Epithelial cell of proximal tubule (primary cell): Measurements from ENCODE around the gene SLC4A8. TPM values are rescaled to one million over a fixed set of nuclear protein-coding genes. Genes with fewer than 3 reads are reported as not detected.

Source experiments
- DNase-seq: peaks from one replicate; pipeline ENCODE4 v3.0.0-alpha.2; 2011; ENCODE audit warnings: low read depth
- H3K4me3 ChIP-seq: 2 replicates; pipeline ENCODE4 v1.5.1; 2011; ENCODE audit warnings: low read depth, mild to moderate bottlenecking, low read length
- total RNA-seq: library from RNA; depleted of rRNA; stranded (reverse); fragments of >200 nt; gene quantifications from 2 replicates; pipeline ENCODE4 v1.2.3, GENCODE V29; 2015
- TF ChIP-seq, protein P1 (sequence below): conservative IDR thresholded peaks from 2 replicates; pipeline ENCODE4 v1.5.1; 2012; ENCODE audit warnings: low read depth, mild to moderate bottlenecking, low read length

The SLC4A8 gene
- total RNA-seq, 1 donor from 2014 or later: 0.86 TPM

DNA sequence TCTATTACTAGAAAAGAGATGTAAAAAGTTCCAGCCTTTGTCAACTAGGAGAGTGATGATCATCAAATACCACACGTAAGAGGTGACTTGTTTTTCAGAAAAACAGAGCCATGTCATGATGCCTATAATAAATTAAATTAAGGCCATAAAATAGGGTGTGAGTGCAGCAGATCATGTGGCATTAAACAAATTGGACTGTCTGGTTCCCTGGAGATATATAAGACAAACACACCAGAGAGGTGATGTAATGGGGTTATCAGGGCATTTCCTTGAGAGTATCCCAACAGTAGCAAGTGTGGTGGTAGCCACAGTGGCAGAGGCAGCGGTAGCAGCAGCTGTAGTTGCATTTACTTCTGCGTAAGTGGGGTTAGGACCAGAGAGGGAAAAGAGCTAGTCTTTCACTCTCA is 18.8 kb upstream of the SLC4A8 start:
- TF ChIP-seq, protein P1, sequence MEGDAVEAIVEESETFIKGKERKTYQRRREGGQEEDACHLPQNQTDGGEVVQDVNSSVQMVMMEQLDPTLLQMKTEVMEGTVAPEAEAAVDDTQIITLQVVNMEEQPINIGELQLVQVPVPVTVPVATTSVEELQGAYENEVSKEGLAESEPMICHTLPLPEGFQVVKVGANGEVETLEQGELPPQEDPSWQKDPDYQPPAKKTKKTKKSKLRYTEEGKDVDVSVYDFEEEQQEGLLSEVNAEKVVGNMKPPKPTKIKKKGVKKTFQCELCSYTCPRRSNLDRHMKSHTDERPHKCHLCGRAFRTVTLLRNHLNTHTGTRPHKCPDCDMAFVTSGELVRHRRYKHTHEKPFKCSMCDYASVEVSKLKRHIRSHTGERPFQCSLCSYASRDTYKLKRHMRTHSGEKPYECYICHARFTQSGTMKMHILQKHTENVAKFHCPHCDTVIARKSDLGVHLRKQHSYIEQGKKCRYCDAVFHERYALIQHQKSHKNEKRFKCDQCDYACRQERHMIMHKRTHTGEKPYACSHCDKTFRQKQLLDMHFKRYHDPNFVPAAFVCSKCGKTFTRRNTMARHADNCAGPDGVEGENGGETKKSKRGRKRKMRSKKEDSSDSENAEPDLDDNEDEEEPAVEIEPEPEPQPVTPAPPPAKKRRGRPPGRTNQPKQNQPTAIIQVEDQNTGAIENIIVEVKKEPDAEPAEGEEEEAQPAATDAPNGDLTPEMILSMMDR: no peak
- DNase-seq: no peak
- no peak overlapping the region for H3K4me3 ChIP-seq

DNA sequence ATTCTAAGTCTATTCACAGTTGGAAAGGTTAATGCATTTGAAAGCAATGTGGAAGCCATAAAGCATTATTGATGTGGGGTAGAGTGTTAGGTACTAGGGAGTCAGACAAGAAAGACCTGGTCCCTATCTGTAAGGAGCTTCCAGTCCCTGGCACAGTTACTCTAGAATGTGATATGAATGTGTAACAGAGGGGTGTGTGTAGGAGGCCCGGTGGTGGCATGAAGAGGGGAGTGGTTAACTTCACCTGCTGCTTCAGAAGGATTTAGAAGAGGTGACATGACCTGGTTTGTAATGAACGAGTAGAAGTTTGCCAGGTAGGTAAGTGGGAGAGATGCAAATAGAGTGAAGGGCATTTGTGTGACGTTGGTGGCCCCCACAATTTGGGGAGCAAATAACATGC is 18.3 kb upstream of the SLC4A8 start:
- TF ChIP-seq, protein P1: no peak
- no peak for DNase-seq
- no peak overlapping the region for H3K4me3 ChIP-seq

DNA sequence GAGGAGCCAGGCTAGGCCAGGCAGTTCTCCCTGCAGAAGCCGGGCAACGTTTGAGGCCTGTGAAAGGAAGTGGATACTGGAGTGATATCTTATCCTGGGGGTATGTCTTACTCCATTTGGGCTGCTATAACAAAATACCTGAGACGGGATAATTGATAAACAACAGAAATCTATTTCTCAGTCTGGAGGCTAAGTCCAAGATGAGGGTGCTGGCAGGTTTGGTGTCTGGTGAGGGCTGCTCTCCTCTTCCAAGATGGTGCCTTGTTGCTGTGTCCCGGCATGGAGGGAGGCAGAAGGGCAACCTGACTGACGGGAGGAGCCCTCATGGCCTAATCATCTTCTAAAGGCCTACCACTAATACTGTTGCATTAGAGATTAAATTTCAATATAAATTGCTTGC is 17.8 kb upstream of the SLC4A8 start:
- DNase-seq: no peak
- TF ChIP-seq, protein P1: no peak
- H3K4me3 ChIP-seq: no peak overlapping the region

DNA sequence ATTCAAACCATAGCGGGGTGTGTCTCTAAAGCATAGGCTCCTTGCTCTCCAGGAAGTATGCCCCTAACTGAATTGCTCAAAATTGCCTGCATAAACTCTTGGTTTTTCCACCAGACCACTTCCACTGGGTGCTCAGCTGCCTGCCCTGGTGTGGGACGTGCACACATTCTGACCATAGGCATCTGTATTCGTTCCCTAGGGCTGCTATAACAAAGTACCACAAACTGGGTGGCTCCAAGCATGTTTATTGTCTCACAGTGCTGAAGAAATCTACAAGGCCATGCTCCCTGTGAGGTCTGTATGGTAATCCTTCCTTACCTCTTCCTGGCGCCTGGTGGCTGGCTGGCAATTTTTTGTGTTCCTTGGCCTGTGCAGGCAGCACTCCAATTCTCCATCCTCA is 17.0 kb upstream of the SLC4A8 start:
- H3K4me3 ChIP-seq: no peak overlapping the region
- no peak for DNase-seq
- TF ChIP-seq, protein P1: no peak

DNA sequence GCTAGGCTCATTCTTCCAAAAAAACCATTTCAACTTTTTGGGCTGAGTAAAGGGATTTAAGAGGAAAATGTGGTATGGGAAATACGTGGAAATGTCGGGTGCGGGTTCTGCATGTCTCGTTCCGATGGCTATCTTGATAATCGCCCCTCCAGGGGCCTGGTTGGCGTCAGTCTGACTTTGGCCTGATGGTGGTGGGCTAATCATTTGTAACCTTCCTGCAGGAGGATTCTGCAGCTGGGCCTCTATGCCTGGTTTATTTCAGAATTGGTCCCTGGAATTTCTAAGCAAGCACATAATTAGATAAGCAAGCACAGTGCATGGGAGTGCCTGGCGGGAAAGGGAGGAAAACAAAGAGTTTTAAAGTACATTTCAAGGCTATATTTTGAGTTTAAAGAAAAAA is 14.8 kb upstream of the SLC4A8 start:
- DNase-seq: no peak
- no peak overlapping the region for H3K4me3 ChIP-seq
- TF ChIP-seq, protein P1: no peak

DNA sequence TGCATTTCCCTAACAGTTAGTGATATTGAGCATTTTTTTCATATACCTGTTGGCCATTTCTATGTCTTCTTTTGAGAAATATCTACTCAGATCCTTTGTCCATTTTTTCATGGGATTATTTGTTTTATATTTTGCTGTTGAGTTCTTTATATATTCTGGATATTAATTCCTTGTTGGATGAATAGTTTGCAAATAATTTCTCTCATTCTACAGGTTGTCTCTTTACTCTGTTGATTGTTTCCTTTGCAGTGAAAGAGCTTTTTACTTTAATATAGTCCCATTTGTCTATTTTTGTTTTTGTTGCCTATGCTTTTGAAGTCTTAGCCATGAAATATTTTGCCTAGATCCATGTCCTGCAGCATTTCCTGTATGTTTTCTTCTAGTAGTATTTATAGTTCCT is 11.5 kb upstream of the SLC4A8 start:
- TF ChIP-seq, protein P1: no peak
- DNase-seq: no peak
- no peak overlapping the region for H3K4me3 ChIP-seq

DNA sequence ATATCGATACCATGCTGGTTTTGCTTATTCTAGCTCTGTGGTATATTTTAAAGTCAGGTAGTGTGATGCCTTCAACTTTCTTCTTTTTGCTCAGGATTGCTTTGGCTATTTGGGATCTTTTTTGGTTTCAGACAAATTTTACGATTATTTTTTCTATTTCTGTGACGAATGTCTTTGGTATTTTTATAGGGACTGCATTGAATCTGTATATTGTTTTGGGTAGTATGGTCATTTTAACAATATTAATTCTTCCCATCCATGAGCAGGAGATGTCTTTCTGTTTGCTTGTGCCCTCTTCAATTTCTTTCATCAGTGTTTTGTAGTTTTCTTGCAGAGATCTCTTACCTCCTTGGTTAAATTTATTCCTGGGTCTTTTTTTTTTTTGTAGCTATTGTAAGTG is 10.8 kb upstream of the SLC4A8 start:
- no peak for DNase-seq
- TF ChIP-seq, protein P1: no peak
- H3K4me3 ChIP-seq: no peak overlapping the region
